NCI-H510A (cell line): Measurements from ENCODE around the gene ZNF536.

ENCODE experiments used
- DNase-seq: peaks from one replicate; lab custom pipeline; 2025; lab: John Stamatoyannopoulos, UW

ZNF536 gene

DNA sequence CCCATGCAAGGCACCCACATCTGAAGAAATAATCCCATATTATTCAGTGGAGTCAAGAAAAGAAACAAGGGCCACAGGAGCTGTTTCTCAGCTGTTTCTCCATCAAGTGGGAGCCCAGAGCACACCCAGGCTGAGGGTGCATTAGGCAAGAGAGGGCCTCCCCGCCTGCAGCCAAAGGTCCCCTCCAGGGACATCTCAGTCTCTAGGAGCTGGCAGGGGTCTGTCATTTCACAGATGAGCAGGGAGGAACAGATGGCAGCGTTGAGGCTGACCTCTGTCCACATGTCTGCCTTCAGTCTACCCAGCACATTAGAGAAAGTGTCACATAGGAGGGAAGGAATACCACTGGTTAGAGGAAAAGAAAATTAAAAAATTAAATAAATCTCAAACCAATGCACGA lies 157.7 kb downstream of the ZNF536 start:
- DNase-seq = no peak

DNA sequence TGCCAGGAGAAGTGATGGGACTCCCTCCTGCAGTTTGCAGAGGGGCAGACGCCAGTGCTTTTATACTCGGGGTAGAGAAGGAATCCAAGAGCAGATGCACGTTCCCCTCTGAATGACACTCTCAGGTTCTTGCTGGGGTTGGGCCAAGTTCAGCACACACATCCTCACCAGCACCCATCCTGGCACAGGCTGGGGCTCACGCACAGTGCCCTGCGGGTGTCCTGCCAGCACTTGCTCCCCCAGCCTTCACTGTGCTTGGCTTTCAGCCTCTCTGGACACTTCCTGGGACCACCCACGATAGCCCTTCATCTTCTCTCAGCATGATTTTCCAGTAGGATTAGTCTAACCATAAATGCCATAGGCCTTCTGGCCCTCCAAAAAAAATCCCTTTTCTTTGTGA lies 158.6 kb downstream of the ZNF536 start:
- DNase-seq = no peak

DNA sequence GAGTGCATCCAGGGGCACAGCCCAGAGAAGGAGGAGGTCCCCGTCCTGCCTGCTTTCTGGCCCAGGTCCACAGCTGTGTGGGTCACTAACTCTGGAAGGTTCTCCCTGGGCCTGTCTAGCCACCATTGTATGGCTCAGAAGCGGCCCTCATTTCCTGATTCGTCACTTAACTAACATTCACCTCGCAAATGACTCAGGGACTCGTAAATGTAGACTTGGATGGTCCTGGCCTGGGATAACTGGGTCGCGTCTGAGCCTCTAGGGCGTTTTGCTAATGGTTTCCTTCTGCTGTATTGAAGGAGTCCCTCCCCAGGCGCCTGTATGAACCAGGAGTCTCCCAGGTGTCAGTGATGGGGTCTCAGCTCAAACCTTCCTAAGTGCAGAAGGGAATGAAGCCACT lies 162.8 kb downstream of the ZNF536 start:
- no peak for DNase-seq

DNA sequence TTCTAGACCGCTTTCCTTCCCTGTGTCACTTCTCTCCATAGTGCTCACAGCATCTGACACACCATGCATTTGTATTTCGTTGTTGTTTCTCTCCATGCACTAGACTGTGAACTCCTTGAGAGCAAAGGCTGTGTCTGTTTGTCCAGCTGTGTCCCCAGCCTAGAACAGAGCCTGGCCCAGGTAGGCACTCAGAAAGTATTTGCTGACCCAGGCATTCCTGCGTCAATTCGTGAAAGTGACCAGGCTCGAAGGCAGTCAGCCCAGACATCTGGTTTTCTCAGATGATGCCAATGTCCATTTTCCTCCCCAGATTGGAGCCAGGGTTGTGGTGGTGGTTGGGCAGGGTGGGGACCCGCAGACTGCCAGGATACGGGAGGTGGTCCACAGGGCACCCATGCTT lies 164.8 kb downstream of the ZNF536 start:
- DNase-seq = no peak

DNA sequence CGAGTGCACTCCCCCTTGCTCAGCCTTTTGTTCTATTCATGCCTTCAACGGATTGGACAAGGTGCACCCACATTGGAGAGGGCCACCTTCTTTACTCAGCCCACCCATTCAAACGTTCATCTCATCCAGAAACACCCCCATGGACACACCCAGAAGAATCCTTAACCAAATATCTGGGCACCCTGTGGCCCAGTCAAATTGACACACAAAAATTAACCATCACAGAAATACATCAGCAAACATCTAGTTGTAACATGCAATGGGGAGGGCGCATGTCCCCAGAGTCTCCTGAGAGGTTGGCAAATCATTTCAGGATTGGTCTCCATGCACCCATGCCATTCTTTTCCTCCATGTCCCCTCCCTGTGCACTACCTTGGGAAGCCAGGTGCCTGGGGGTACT lies 167.1 kb downstream of the ZNF536 start:
- no peak for DNase-seq

DNA sequence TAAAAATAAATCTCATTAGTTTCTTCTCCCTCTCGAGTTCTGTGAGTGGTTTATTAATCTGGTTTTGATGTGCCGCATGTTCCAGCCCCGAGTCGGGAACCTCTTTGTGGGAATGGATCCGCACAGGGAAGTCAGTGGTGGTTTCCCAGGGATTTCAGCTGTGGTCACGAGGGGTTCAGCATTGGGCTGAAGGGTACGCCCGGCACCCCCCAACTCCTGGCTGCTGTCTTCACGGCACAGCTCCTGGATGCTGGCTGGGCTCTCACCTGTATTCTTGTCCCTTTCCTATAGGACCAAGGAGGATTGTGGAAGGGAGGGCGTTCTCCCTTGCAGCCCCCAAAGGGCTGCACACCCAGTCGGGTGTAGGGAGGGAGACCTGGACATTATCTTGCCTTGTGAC lies 167.8 kb downstream of the ZNF536 start:
- no peak for DNase-seq

DNA sequence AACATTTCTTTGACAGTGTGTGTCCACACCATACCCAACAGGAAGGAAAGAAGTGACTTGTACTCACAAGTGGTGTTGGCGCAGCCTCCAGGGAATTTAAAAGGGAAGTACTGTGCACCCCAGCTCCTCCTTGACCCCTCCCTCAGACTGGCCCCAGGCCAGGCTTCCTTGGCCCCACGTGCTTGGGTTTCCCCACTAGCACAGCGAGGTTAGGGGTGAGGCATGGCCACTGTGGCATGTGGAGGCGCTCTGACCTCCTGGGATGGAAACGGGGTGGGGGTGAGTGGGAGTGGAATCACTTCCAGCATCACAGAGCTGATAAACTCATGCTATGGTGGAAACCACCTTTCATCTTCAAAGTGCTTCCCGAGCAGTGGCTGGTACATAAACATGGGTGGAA lies 168.6 kb downstream of the ZNF536 start:
- no peak for DNase-seq

DNA sequence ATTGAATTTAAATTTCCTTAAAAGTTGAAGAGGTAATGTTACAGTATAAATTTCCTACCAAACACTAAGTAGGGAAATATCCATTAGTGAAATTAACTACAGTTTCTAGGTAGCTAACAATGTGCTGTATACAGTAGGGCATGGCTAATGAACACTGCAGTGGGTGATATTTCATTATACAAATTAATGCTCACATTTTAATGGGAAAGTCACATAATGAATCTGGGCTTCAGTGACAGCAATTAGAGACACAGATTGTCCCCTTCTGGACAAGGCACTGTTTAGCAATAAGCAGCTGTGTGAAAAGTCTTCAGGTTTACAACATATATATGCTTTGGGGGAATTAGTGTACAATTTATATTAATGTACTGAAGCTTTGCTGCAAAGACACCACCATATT lies 169.4 kb downstream of the ZNF536 start:
- no peak for DNase-seq

DNA sequence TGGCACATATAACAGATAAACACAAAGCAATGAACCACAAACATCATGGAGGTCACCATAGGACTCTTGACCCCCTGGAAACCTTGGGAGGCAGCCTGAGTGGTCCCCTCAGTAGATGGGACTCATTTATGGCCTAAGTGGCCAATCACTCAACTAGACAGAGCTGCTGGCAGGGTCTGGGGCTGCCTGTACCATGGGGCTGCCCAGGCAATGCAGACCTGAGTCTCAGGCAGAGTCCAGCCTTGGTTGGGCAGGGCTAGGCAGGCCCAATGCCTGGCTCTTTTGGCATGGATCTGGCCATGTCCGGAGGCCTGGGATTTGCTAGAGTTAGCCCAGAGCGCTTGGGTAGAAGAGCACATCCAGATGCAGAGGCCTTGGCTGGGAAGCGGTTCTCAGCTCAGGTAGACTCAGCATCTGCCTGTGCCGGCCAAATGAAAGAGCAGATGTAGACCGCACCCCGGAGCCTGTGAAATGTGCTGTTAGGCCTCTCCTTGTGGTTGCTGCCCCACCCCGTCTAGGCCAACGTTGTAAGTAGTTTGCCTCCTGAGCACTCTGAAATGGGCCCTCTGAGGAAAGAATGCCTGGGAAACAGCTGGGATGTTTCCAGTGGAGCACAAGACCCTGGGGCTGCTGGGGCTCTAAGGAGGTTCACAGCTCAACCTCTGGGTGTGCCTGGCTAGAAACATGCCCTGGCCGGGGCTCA lies 171.2 kb downstream of the ZNF536 start:
- no peak for DNase-seq

DNA sequence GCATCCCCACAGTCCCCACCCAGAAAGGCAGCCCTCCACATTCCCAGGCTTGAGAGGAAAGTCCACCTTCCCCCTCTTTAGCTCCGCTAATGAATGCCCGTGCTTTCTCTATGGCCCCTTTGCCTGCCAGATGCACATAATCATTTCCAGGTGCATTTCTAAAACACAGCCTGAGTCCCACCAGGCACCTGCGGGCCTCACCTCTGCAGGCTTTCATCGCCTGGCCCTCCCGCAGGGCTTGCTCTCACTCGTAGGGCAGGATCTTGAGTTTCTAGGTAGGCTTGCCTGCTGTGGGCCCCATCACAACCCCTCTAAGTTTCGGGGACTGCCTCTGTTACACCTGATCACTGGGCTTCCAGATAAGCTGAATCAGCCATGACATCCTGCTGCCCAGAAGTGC lies 173.6 kb downstream of the ZNF536 start:
- no peak for DNase-seq

DNA sequence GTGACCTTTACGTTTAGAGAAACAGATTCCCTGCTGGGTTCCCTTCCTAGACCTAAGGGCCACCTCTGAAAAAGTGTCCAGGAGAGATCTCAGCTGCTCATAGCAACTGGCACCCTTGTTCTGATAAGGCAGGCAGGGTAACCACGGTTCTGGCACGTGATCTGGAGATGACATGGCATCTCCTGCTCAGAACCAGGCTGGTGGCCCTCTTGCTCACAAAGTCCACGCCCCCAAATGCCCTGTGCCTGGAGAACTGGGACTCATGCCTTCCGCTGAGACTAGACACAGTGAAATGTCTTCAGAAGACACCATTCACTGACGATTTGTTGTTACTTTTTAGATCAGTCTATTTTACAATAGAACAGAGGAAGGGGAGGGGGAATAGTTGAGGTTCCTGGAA lies 174.1 kb downstream of the ZNF536 start:
- DNase-seq = no peak

DNA sequence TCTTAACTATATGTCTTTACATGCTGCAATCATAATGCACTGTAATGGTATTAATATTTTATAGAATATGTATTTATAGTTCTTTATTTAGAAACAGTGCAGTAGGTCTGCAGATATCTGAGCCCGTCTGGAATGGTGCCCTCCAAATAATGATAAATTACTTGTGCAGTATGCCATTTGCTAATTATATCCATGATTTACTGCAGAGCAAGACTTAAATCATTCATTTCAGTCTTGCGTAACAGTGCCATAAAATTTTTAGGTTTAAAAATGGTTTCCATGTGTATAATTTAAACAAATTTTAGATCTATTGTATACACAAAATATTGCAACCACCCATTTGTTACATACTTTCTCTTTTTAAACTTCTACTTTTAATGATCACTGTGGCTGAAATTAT lies 175.1 kb downstream of the ZNF536 start:
- no peak for DNase-seq

DNA sequence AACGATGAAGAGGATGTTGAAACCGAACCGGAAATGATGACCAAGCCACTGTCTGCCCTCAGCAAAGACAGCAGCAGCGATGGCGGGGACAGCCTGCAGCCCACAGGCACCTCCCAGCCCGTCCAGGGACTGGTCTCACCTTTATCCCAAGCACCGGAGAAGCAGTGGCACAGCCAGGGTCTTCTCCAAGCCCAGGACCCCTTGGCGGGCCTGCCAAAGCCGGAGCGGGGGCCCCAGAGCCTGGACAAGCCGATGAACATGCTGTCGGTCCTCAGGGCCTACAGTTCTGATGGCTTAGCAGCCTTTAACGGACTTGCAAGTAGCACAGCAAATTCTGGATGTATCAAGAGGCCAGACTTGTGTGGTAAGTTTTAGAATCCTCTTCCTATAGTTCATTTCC lies 177.0 kb downstream of the ZNF536 start:
- DNase-seq = no peak

DNA sequence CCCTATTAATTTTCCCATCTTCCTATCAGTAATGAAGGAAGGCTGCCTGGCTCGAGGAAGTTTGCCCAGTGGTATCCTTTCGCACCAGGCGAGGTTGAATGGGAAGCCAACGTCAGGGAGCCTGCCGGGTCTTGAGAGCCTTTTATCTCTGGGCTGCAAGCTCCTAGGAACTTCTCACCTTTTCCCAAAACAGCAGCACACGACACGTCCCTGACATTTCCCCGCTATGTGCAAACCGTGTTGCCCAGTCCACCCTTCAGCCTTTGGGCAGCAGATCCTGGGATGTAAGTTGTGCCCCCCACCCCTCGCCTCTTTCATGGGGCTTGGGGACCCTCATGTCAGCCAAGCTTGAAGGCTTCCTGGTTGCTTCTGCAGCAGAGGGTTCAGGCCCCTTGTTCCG lies 179.1 kb downstream of the ZNF536 start:
- no peak for DNase-seq

DNA sequence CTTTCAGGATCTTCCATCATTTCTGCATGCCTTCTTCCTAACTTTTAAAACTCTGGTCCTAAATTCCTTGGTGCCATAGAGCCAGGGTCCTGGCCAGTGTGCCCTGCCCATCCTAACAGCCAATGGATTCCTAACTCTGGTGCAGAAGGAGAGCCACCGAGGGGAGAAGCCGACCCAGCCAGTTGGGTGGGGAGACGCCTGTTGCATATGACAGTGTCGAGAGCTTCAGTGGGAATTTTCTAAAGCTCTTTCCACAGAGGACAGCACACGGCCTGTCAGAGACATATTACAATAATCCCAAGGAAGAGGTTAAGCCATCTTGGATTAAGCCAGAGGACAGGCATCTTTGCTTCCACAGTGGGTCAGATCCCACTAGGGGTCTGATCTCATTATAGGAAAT lies 180.4 kb downstream of the ZNF536 start:
- no peak for DNase-seq

DNA sequence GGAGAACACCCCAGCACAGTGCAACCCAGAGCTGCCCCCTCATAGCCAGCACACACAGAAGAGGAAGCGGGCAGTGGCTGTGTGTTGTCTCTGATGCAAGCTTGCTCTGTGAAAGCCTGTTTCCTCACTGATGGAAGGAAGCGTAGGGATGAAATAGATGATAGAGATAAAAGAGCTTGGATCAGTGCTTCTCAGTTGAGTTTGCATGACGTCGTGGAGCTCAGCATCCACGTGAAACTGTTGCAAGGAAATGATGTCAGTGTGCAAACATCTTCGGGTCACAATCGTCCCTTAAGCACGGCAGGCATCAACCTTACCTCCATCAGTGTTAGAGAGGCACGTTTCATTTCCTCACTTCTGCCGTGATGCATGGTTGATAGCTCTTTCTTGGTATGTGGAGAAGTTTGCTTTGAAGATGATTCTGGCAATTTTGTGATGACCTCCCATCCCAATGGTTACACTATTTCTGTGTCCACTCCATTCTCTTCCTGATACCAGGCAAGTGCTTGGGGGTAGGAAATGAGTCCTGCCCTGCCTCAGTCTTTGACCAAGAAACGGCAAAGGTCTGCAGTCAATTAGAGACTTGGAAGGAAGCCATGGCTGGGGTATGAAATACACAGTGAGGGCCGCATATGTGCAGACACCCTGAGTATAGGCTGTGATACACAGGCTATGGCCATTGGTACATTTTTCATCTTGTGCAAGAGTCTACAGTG lies 183.0 kb downstream of the ZNF536 start:
- no peak for DNase-seq

DNA sequence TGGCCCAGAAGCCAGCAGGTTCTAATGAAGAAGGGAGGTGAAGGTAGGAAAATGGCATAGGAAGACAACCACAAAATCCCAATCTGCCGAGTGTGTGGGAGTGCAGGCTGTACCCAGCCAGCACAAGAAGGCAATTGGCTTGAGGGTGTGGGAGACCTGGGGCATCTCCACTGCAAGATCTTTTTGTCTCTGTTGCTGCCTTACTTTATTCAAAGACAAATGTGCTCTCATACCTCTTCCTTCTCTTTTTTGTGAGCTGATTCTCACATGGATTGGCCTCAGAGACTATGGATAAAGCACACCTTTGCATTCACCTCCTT lies 183.6 kb downstream of the ZNF536 start:
- no peak for DNase-seq

DNA sequence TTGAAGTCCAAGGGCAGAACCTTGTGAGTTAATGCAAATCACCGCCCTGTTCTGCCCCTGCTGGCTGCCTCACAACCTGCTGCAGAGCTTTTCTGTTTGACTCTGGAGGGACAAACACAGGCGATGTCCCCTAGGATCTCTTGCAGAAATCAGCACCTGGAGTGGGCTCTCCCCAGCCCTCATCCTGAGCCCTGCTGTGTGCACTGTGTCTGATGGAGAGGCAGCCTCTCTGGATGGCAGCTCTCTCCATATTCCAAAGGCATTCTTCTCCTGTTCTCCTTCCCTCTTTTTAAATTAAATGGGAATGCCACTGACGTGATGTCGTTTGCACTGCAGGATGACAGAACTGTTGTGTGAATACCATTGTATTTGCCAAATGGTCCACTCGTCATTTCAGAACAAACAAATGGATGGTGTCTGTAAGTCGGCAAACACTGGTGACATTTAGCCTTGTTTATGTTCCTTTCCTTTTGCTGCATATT lies 184.1 kb downstream of the ZNF536 start:
- no peak for DNase-seq

DNA sequence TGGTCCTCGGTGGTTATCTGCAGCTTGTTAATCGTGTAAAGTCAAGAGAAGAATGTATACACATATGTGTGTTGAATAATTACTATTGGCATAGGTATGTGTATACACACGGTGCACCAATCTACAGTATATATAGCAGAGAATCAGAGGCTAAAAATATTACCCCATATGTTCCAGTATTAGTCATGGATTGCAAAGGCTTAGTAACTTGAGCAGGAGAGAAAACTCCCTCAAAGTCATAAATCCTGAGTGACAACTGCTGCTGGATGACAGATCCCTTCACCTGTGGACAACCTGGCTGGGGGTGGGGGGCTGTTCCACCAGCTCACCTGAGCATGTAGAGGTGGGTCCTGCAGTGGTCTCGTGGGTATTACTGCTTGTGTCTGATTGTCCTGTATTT lies 185.0 kb downstream of the ZNF536 start:
- DNase-seq = no peak

DNA sequence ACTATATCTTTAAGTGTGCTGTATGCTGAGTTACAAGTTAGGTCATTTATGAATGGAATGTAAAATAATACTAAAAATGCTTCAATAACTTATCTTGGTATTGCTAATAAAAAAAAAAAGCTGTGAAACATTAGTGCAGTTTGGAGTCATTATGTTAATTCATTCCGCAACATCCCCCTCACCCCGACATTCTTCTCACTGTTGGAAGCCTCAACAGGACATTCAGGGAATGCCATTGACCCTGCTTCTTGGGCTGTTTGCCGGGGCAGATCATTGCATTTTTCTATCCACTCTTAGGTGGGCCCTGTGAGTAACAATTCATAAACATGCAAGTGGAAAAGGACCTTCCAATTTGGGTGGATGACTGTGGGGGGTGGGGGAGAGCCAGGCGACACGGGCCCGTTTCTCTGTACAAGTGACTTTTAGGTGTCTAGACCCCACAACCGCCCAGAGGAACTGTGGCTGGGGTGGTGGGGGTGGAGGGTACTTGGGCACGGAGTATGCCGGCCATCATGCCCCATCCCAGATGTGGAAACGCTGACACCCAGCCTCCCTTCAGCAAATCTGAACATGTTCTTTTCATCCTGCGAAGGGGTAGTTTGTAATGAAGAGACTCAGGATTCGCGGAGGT lies 185.9 kb downstream of the ZNF536 start:
- DNase-seq = no peak

DNA sequence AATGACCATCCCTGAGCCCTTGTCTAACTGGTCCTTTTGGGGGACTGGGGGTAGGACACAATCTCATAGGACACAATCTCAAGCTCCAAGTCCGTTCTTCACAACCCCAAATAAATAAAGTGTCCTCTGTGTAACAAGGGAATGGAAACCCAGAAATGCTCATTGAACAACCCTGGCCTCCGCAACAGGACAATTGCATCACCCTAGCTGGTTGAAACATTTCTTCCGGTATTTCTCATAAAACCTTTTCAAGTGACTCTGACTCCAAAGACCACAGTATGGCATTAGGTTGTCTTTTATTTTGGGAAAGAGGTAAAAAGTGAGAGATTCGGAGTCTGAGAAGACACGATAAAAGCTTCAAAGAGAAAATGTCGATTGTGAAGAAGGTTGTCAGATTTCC lies 186.6 kb downstream of the ZNF536 start:
- no peak for DNase-seq

DNA sequence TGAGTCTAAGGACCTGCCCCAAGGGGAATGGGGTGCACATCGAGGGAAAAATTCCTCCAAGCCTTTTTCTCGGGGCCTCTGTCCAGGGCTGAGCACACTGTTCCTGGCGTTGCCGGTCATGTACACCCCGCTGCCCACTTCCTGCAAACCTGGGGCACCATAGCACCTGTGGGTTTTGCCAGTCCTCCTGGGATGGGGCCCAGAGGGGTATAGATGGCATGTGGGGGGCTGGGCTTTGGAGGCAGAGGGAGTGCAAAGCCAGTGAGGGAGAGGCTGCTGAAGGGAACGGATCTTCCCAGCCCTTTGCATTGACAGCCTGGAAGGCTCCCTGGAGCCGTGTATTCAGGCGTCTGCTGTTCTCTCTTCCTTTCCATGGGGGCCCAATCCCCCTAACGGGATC lies 187.3 kb downstream of the ZNF536 start:
- no peak for DNase-seq

DNA sequence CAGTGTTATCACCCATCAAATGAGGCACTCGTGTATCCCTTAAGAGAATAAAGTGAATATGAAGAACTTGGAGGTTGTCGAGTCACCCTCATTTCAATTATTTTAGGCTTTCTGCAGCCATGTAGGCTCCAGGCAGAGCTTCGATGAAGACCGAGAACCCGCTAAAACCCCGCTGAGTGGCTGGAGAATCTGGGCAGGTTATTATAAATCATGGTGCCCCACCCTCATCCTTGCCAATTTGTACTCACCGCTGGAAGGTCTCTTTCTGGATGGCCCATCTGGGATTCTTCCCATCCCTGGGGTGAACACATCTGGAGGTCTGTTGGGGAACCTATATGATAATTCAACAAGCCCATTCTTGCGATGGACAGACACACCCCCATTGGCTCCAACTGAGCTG lies 190.8 kb downstream of the ZNF536 start:
- DNase-seq = no peak

DNA sequence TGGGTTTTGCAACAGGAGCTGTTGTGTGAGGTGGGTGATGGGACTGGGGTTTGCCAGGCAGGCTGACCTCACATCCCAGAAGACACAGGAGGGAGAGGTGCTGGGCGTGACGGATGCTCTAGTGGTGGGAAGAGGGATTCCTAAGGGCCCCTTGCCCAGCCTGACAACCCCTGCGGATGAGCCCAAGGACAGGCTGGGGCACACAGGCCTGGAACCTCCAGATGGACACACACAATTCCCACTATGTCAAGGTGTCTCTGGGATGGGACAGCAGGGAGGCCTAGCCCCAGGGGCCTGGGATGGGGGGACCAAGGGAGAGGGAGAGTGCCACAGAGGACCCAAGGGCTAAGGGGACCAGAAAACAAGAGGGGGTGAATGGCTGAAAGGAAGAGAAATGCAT lies 191.5 kb downstream of the ZNF536 start:
- no peak for DNase-seq
